Measurements from ENCODE around the gene RPS6KB2.
"Not testable (repeated sequence)": the region's sequence is repeated elsewhere in the genome, so short reads cannot be mapped to it uniquely, and the experiment has no call there.

Gene RPS6KB2

DNA sequence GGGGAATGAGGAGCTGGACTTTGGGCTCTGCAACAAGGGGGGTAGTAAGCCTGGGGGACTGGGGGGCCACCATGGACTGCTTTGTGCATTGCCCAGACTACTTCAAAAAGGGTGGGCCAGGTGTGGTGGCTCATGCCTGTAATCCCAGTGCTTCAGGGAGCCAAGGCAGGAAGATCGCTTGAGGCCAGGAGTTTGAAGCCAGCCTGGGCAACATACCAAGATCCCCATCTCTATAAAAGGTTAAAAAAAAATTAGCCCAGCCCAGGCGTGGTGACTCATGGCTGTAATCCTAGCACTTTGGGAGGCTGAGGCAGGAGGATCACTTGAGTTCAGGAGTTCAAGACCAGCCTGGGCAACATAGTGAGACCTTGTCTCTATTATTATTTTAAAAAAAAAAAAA lies 37.2 kb downstream of the RPS6KB2 start:
- DNase-seq (ENCODE audit: low read depth in 2 of 3, low spot score in 2 of 3), result not testable (repeated sequence)

DNA sequence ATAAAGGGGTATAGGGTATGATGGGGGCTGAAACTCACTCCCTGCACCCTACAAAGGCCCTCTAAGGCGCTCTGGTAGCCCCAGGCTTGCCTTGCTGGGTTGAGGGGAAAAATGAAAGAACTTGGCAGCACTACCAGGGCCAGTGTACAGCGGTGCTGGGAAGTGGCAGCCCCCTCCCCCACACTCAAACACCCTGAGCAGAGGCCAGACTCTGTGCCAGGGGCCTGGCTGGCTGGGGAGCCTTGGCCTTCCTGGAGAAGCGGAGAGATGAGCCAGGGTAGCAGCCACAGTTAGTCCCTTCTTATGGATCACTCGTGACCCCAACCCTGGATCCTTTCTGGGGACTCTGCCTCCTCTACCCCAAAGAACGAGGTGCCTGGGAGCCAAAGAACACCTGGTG lies 38.1 kb downstream of the RPS6KB2 start:
- DNase-seq (ENCODE audit: low read depth in 2 of 3, low spot score in 2 of 3), result no peak

DNA sequence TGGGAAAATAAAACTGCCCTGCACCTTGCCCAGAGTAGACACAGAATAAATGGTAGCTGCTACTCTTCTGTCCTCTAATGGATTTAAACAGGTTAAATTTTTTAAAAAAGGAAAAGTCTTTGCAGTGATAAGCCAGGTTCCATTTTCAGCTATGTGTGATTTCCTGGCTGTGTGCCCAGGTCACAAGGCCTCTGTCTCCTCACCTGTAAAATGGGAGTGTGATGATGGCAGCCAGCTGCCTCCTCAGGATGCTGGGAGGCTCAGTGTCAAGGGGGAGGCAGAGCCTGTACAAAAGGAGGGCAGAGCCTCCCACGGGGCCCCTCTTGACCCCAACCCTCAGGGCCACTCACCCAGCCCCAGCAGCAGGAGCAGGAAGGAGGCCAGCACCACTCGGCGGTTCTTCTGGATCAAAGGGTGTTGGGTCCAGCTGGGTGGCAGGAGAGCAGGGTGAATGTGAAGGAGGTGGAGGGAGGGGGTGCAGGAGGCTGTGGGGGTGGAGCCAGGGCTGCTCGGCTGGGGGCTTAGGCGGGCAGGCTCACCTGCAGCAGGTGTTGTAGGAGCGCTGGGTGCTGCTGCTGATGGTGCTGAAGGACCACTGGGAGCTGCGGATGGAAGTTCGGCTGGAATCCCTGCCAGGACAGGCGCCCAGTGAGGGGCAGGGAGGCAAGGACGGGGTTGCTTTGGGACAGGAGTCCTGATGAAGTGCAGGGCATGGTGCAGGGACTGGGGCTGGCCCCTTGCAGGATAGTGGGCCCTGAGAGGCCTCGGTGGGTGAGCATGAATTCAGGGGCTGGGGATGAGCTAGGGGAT lies 38.9 kb downstream of the RPS6KB2 start:
- DNase-seq (ENCODE audit: low read depth in 2 of 3, low spot score in 2 of 3), result no peak

DNA sequence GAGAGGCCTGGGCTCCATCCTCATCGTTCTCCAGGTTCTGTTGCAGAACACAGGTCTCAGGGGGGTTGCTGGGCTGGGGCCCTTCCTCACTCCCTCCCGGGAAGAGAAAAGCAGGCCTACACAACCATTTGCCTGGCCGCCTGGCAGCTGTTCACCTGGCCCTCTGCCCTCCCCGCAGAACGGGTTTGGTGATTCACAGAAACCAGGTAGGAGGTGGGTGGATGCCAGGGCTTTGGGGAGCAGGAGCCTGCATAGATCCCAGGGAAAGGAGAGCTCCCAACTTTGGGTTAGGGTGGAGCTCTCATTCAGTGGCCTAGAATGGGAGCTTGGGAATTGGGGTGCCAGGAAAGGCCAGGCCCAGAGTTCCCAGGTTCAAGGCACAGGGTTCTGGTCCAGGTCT lies 39.8 kb downstream of the RPS6KB2 start:
- no peak for DNase-seq (ENCODE audit: low read depth in 2 of 3, low spot score in 2 of 3)

DNA sequence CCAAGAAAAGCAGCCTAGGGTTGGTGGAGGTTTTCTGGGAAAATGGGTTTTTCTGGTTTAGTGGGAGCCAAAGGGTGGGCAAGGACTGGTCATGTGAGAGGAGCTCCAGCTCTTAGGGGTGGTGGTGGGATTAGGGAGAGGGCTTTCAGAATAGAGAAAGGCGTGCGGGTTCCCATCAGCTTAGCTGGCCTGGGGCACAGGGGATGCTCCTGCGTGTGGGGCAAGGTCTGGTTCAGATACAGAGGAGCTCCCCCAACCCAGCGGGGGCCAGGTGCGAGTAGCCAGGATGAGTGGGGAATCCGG lies 40.1 kb downstream of the RPS6KB2 start:
- DNase-seq (ENCODE audit: low read depth in 2 of 3, low spot score in 2 of 3), result no peak

DNA sequence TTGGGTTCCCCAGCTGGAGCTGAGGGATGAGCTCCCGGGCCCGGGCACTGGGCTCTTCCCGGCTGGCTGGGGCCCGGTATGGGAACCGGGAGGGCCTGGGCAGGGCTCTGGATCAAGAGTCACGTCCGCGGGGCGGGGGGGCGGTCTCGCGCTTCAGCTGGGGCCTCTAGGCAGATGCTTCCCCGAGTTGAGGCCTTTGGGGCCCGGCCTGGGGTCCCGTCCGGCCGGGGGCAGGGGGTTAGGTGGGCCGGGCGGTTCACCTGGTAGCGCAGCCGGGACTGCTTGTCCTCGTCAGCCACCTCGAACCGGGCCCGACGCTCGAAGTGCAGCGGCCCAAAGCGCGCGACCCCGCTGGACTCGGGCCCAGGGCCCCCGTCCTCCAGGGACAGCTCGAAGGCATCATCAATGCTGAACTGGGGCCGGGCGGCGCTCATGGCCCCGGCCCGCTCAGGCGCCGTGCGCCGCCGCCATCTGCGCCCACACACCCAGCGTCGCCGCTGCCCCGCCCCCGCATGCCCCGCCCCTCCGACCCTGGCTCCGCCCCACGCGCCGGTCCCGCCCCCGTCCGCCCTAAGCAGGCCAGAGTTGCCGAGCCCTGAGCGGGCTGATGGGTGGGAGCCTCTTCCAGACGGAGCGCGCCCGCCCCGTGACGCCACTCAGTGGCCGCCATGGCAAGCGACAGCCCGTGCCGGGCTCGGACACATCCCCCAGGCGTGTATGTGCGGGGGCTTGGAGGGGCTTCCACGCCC lies 40.6 kb downstream of the RPS6KB2 start, which contains the start of gene TMEM134:
Gene TMEM134, minus strand, starts transcription at position 493 of the 749 bp plus-strand sequence. Its CDS starts 59 bp downstream, at position 434.
- peak; percentile 84 to 91 (median 87) for DNase-seq (ENCODE audit: low read depth in 2 of 3, low spot score in 2 of 3)

DNA sequence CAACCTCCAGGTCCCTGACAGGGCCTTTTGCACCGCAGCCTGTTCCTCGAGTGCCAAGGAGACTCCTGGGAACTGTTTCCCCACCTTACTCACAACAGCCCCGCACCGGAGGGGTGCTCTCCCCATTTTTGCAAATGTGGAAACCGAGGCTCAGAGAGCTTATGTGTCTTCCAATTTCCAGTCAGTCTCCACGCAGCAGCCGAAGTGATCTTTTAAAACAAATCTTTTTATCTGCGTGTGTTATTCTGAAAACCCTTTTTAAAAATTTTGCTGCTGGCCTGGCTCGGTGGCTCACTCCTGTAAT lies 41.2 kb downstream of the RPS6KB2 start:
- DNase-seq (ENCODE audit: low read depth in 2 of 3, low spot score in 2 of 3), result no peak

DNA sequence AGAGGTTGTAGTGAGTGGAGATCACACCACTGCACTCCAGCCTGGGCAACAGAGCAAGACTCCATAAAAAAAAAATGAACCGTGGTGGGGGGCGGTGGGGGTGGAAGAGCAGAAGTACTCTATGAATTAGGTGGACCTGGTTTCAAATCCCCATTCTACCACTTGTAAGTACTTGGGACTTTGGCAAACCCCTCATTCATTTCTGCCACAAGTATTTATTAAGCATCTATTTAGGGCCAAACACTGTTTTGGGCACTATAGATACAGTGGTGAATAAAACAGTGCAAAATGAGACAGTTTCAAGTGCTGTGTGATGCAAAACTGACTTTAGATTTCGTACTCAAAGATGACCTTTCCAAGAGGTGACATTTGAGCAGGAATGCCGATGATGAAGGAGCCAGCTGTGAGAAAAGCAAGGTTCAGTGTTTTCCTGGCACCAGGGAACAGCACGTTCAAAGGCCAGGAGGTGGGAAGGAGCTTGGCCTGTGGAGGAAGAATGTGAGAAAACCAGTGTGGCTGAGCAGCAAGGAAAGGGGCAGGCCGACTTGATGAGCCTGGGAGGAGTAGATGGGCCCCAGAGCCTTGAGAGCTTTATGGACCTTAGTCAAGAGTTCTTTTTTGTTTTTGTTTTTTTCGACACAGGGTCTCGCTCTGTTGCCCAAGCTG lies 42.2 kb downstream of the RPS6KB2 start:
- no peak for DNase-seq (ENCODE audit: low read depth in 2 of 3, low spot score in 2 of 3)

DNA sequence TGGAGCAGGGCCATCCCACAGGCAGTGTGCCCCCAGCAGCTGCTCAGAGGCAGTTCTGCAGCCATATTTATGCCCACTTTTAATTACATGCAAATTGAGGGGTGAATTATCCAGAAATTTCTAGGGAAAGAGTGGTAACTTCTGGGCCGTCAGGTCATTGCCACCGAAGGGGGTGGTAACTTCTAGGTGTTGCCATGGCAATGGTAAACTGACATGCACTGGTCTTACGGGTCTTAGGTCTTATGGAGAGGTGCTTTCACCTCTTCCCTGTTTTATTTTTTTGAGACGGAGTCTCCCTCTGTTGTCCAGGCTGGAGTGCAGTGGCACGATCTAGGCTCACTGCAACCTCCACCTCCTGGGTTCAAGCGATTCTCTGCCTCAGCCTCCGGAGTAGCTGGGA lies 44.6 kb downstream of the RPS6KB2 start:
- DNase-seq (ENCODE audit: low read depth in 2 of 3, low spot score in 2 of 3), result no peak

DNA sequence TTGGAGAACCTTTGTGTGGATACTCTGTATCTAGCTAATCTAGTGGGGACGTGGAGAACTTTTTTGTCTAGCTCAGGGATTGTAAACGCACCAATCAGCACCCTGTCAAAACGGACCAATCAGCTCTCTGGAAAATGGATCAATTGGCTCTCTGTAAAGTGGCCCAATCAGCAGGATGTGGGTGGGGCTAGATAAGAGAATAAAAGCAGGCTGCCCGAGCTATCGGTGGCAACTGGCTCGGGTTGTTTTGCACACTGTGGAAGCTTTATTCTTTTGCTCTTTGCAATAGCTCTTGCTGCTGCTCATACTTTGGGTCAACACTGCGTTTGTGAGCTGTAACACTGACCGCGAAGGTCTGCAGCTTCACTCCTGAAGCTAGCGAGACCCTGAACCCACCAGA lies 48.4 kb downstream of the RPS6KB2 start:
- not testable (repeated sequence) for DNase-seq (ENCODE audit: low read depth in 2 of 3, low spot score in 2 of 3)

DNA sequence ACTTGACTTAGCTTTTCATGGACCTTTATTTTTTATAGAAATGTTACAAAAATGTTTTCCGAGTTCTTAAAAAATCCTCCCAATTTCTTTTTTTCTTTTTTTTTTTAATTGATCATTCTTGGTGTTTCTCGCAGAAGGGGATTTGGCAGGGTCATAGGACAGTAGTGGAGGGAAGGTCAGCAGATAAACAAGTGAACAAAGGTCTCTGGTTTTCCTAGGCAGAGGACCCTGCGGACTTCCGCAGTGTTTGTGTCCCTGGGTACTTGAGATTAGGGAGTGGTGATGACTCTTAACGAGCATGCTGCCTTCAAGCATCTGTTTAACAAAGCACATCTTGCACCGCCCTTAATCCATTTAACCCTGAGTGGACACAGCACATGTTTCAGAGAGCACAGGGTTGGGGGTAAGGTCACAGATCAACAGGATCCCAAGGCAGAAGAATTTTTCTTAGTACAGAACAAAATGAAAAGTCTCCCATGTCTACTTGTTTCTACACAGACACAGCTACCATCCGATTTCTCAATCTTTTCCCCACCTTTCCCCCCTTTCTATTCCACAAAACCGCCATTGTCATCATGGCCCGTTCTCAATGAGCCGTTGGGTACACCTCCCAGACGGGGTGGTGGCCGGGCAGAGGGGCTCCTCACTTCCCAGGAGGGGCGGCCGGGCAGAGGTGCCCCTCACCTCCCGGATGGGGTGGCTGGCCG lies 49.2 kb downstream of the RPS6KB2 start:
- DNase-seq (ENCODE audit: low read depth in 2 of 3, low spot score in 2 of 3), result not testable (repeated sequence)

DNA sequence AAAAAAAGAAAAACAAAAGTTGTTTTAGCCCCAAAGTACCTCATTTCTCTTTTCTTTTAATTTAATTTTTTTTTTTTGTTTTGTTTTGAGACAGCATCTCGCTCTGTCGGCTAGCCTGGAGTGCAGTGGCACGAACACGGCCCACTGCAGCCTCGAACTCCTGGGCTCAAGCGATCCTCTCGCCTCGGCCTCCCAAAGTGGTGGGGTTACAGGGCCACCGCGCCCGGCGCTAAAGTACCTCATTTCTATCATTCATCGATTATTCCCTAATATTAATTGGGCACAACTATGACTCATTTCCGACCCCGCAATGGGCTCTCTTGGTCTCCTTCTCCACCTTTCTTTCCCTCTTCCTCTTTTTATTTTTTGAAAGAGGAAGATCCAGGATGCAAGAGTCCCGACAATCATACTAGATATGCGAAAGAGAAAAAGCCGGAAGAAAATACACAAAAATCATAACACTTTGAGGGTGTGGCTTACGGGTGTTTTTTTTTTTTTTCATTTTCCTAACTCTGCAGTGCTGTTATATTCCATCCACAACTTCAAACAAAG lies 54.1 kb downstream of the RPS6KB2 start:
- DNase-seq (ENCODE audit: low read depth in 2 of 3, low spot score in 2 of 3), result no peak

DNA sequence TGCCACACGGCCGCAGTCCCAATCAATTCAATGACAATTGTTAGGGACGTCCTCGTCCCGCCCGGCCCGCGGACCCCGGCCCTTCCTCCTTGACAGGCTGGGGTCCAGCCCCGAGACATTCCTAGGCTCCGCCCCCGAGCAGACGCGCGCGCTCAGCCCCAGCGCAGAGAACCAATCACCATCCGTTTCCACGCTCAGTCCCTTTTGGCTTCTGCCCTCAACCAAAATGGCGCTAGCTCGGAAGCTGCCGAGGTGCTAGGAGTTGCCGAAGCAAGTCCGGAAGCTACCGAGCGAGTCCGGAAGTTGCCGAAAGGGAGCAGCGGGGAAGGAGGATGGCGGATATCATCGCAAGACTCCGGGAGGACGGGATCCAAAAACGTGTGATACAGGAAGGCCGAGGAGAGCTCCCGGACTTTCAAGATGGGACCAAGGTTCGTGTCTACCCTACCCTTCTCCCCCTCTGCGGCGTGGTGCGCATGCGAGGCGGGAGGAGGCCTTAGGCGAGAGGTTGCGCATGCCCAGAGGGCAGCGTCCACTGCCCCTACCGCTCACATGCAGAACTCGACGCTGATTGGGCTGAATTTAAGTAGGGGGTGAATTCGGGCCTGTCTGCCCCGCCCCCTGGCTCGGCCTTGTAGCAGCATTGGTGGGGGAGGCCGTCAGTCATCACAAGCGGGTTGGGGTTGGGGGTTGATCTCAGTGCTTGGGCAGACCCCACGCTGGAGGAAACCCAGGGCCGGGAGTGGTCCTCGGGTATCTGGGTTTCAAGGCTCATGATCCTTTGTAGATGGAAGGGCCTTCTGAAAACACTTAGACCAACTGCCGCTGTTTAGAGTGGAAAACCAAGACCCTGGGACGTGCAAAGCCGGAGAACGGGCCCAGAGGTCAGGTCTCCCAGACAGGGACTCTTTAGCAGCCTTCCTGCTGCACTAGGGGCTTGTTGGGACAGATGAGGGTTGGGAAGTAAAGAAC lies 54.8 kb downstream of the RPS6KB2 start, which contains the start of gene AIP:
Gene AIP, plus strand, starts transcription at position 200 of the 972 bp plus-strand sequence. Its CDS starts 133 bp downstream, at position 333.
- peak; percentile 90 to 91 (median 90) for DNase-seq (ENCODE audit: low read depth in 2 of 3, low spot score in 2 of 3)

DNA sequence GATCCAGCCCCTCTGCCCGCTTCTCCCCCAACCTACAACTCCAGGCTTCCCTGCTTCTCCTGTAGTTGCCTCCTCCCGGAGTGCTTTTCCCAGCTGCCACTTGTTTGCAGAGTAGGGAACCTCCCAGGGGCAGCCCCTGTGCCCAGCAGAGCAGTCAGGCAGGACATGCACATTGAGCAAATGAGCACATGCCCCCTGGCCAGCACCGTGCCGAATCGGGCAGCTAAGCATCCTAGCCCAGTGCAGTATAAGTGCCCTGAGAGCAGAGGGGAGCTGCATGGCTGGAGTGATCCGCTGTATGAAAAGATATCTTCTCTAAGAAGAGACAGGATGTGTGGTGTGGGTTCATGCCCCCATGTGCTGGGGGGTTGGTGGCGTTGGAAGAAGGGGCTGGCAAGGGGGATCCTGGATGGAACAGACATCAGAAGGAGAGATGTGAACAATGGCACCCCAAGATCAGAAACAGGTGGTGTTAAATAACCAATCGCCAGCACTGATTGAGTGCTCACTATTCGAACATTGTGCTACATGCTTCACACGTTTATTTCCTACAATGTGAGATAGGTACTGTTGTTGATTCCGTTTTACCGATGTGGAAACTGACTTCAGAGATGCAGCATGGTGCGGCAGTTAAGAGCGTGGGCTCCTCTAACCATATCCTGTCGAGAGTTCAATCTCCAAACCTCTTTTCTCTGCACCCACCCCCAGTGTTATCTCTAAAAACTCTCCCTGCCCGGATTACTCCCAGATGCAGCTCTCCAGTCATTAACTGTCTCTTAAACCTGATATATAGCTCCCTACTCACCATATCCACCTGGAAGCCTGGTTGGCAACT lies 55.8 kb downstream of the RPS6KB2 start:
- no peak for DNase-seq (ENCODE audit: low read depth in 2 of 3, low spot score in 2 of 3)

DNA sequence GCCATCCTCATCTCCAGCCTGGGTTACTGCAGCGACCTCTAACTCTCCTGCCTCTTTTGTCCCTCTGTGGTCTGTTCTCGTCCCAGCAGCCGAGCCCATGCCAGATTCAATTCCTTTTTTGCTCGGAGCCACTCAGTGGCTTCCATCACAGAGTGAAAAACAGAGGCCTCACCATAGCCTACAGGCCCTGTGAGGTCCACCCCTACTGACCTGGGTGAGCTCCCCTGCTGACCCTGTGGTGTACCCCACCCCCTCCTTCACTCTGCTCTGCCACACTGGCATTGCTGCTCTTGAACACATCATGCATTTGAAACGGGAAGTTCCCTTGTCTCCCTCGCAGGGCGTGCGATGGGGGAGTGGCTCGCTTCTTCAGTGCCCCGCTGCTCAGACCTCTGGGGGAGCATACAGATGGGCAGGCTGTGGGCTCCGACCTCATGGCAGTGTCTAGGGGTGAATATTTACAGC lies 56.6 kb downstream of the RPS6KB2 start:
- DNase-seq (ENCODE audit: low read depth in 2 of 3, low spot score in 2 of 3), result no peak
